ELF-1 (cell line): ENCODE data around the gene EFNA5.

Experiments
- DNase-seq: peaks from one replicate; pipeline ENCODE4 v3.0.0-alpha.2; 2016; ENCODE audit warnings: low read depth, low spot score

EFNA5 gene

DNA sequence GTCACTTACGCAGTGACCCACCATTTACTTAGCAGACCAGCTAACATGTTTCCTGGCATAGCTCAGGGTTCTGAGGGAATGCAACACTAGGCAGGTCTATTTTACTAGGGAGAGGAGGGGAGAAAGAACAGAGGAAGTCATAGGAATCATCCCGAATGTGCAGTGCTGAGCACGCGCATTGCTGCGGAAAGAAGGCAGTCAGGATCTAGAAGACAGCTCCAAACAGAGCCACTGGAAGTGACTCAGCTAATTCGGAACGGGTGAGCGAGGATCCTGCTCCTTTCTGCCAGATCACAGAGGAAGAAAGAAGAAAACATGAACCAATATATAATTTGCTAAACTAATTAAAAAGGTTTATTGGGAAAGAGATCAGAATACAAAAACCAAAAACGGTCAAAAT lies 339.8 kb downstream of the EFNA5 start:
- DNase-seq, result no peak

DNA sequence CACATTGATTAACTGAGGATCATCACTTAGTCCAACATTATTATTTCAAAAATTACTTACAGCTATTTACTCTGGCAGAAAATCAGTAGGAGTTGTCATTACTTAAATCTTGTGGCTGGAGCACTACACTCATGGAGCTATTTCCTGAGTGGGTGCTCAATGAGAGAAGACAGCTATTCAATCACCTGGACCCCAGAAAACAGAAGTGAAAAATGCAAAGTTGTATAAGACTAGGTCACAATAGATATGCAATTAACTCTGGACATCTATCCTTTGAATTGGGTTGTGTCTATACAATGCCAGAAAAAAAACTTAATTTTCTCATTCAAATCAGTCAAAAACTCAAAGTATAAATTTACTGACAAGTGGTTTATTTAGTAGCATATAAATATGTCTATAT lies 340.9 kb downstream of the EFNA5 start:
- DNase-seq, result no peak
